HepG2 (cell line): ENCODE measurements around the gene TTC8. TPM values are rescaled to one million over a fixed set of nuclear protein-coding genes. Genes with fewer than 3 reads are reported as not detected.

Experiments used
- ATAC-seq: fragments of 200-7000 bp; cut with Tn5 transposase; 3 replicates; pipeline ENCODE4 v1.9.1; 2020; ENCODE audit warnings: mild to moderate bottlenecking, moderate library complexity
- BruUV-seq: library from RNA; stranded (reverse); fragments of 400-500 nt; replicated peaks from 2 replicates; lab custom pipeline; 2021; lab: Mats Ljungman, UMichigan
- CTCF ChIA-PET: fragments of 300-600 bp; formaldehyde crosslinking; extraction: SDS; loops from one replicate; lab custom pipeline; 2021; ENCODE audit warnings: low total read pairs, inconsistent platforms, low intra/inter-chr PET ratio; lab: Yijun Ruan, JAX
- POLR2A ChIA-PET: fragments of 350-600 bp; sonication (Branson Sonifier 250); formaldehyde crosslinking; loops from one replicate; lab custom pipeline; 2020; ENCODE audit warnings: antibody characterized with exemption, inconsistent platforms; lab: Yijun Ruan, JAX
- DNase-seq: peaks from one replicate; pipeline ENCODE4 v3.0.0-alpha.2; 2015; ENCODE audit warnings: low spot score
- FAIRE-seq: peaks from 3 replicates; lab custom pipeline; 2011; peaks lifted over from hg19 to GRCh38; lab: Jason Lieb, UNC
- H2AFZ ChIP-seq: one replicate; pipeline ENCODE4 v1.6.1; 2011; ENCODE audit warnings: low read length, inconsistent platforms
- H3K27ac ChIP-seq: fragments of 300-600 bp; 3 replicates; pipeline ENCODE4 v1.8.0; 2011; ENCODE audit warnings: mixed run types, mild to moderate bottlenecking, mixed read lengths, low read length, inconsistent platforms; ENCODE audit not compliant: insufficient read depth; ENCODE audit errors: extremely low read length
- H3K27me3 ChIP-seq, 2 experiments: fragments of 200-600 bp in 1 of 2; 2 replicates in 1 of 2; 3 replicates in 1 of 2; pipeline versions ENCODE4 v1.6.0 to v1.8.0; 2011; ENCODE audit warnings: low read length in 2 of 2, mild to moderate bottlenecking in 2 of 2, moderate library complexity in 2 of 2, inconsistent platforms in 1 of 2; ENCODE audit not compliant: insufficient read depth in 2 of 2, control insufficient read depth in 1 of 2
- H3K36me3 ChIP-seq, 2 experiments: fragments of 200-600 bp in 1 of 2; replicated peaks in 1 of 2; 2 replicates in 1 of 2; 3 replicates in 1 of 2; pipeline versions ENCODE4 v1.5.1 to v1.8.0; 2011; ENCODE audit warnings: low read length in 2 of 2, inconsistent platforms in 1 of 2; ENCODE audit not compliant: insufficient read depth in 2 of 2, control insufficient read depth in 1 of 2
- H3K4me1 ChIP-seq: 2 replicates; pipeline ENCODE4 v1.5.1; 2012; ENCODE audit warnings: low read length, inconsistent platforms; ENCODE audit not compliant: insufficient read depth
- H3K4me2 ChIP-seq: 2 replicates; pipeline ENCODE4 v1.6.0; 2011; ENCODE audit warnings: low read depth, low read length, inconsistent platforms
- H3K4me3 ChIP-seq, 3 experiments: fragments of 200-600 bp in 1 of 3; sonication (generic), shearing (Covaris generic) in 1 of 3; replicated peaks in 1 of 3; 2 replicates each; pipeline ENCODE4 v1.5.1; 2011 to 2016; ENCODE audit warnings: low read length in 3 of 3, inconsistent platforms in 2 of 3, low read depth in 2 of 3, mild to moderate bottlenecking in 2 of 3, control low read depth in 1 of 3, mixed read lengths in 1 of 3; ENCODE audit not compliant: insufficient read depth in 1 of 3
- H3K79me2 ChIP-seq: one replicate; pipeline ENCODE4 v1.6.1; 2011; ENCODE audit warnings: low read length, inconsistent platforms; ENCODE audit not compliant: insufficient read depth
- H3K9ac ChIP-seq: 2 replicates; pipeline ENCODE4 v1.6.0; 2011; ENCODE audit warnings: mild to moderate bottlenecking, low read depth, low read length, inconsistent platforms; ENCODE audit not compliant: insufficient read depth
- H3K9me3 ChIP-seq: 2 replicates; pipeline ENCODE4 v1.5.1; 2012; ENCODE audit warnings: mild to moderate bottlenecking, low read length
- H4K20me1 ChIP-seq: 2 replicates; pipeline ENCODE4 v1.6.0; 2011; ENCODE audit warnings: inconsistent platforms, mild to moderate bottlenecking, low read length, moderate library complexity; ENCODE audit not compliant: insufficient read depth
- GTF2F1 ChIP-seq: fragments of 150-350 bp; IDR thresholded peaks from 2 replicates; pipeline ENCODE4 v1.6.1; 2014; ENCODE audit warnings: low read length
- KLF16 ChIP-seq, 2 experiments: sonication (generic) in 1 of 2; formaldehyde crosslinking in 1 of 2; IDR thresholded peaks; 2 replicates each; pipeline versions ENCODE4 v1.6.1 to v1.8.0; 2016 to 2023; ENCODE audit warnings: missing genetic modification reagents in 2 of 2, missing compliant biosample characterization in 1 of 2
- NONO ChIP-seq, 2 experiments: fragments of 450-650 bp in 1 of 2; sonication (generic) in 1 of 2; formaldehyde crosslinking in 1 of 2; IDR thresholded peaks in 1 of 2; conservative IDR thresholded peaks in 1 of 2; 2 replicates each; pipeline versions ENCODE4 v1.6.1 to v1.8.0; 2017 to 2022; ENCODE audit warnings: mild to moderate bottlenecking in 1 of 2, missing genetic modification reagents in 1 of 2, moderate library complexity in 1 of 2
- ZBTB42 ChIP-seq: sonication (generic); formaldehyde crosslinking; IDR thresholded peaks from 2 replicates; pipeline ENCODE4 v1.5.0; 2020; ENCODE audit warnings: mild to moderate bottlenecking, missing genetic modification reagents
- ZNF205 ChIP-seq: IDR thresholded peaks from 2 replicates; pipeline ENCODE4 v1.6.1; 2018; ENCODE audit warnings: missing biosample characterization, missing genetic modification reagents
- ZNF44 ChIP-seq: sonication (generic); formaldehyde crosslinking; IDR thresholded peaks from 2 replicates; pipeline ENCODE4 v1.5.1; 2020; ENCODE audit warnings: mild to moderate bottlenecking, missing genetic modification reagents
- ZNF558 ChIP-seq: sonication (generic); formaldehyde crosslinking; IDR thresholded peaks from 2 replicates; pipeline ENCODE4 v1.9.0; 2022; ENCODE audit warnings: mild to moderate bottlenecking, missing genetic modification reagents, borderline replicate concordance
- ZNF674 ChIP-seq: sonication (generic); formaldehyde crosslinking; IDR thresholded peaks from 2 replicates; pipeline ENCODE4 v1.5.0; 2020; ENCODE audit warnings: low read depth, mild to moderate bottlenecking, missing genetic modification reagents
- ZSCAN30 ChIP-seq: sonication (generic); formaldehyde crosslinking; IDR thresholded peaks from 2 replicates; pipeline ENCODE4 v1.5.0; 2020; ENCODE audit warnings: mild to moderate bottlenecking, missing genetic modification reagents
- WGBS: methylation state at CpG from one replicate; pipeline ENCODE4 v1.1.6; 2017; ENCODE audit warnings: low lambda C conversion rate; 5-methylcytosine and 5-hydroxymethylcytosine counted together
- in situ Hi-C: cut with HindIII; loops from 2 replicates; pipeline ENCODE4 v1.10.0; 2017; ENCODE audit warnings: low pct_unique_long_range_greater_than_20kb; ENCODE audit not compliant: extremely low pct_ligation_motif_present
- intact Hi-C: fragments of 100-400 bp; cut with micrococcal nuclease; formaldehyde crosslinking; loops from one replicate; pipeline ENCODE4 v1.10.0; 2022; ENCODE audit not compliant: unreplicated experiment
- polyA plus RNA-seq, 8 experiments: library from polyadenylated mRNA; depleted of rRNA in 3 of 8; stranded (reverse) in 7 of 8; unstranded in 1 of 8; fragments of >200 nt; fragmentation: Illumina TruSeq in 4 of 8; extraction: Trizol in 4 of 8; gene quantifications; 2 replicates each; pipeline versions ENCODE4 v1.2.1 to v1.2.3, GENCODE V29; 2011 to 2016; ENCODE audit warnings: low read depth in 4 of 8, missing spikeins in 1 of 8, mixed read lengths in 1 of 8; ENCODE audit not compliant: insufficient read depth in 1 of 8
- total RNA-seq, 5 experiments: library from RNA; depleted of rRNA; stranded (reverse); fragments of >200 nt; fragmentation: Illumina TruSeq; extraction: Trizol; gene quantifications; 2 replicates each; pipeline ENCODE4 v1.2.3, GENCODE V29; 2016; ENCODE audit warnings: low read depth in 1 of 5
- TF ChIP-seq, protein P1 (sequence below): sonication (generic); formaldehyde crosslinking; IDR thresholded peaks from 2 replicates; pipeline ENCODE4 v1.9.0; 2021; ENCODE audit warnings: missing genetic modification reagents, mild to moderate bottlenecking, borderline replicate concordance
- TF ChIP-seq, protein P2 (sequence below): sonication (generic); formaldehyde crosslinking; IDR thresholded peaks from 2 replicates; pipeline ENCODE4 v1.4.0; 2020; ENCODE audit warnings: low read depth, missing genetic modification reagents
- TF ChIP-seq, protein P3 (sequence below): sonication (generic); formaldehyde crosslinking; IDR thresholded peaks from 2 replicates; pipeline ENCODE4 v1.8.0; 2022; ENCODE audit warnings: missing genetic modification reagents, mild to moderate bottlenecking, moderate library complexity, borderline replicate concordance

The TTC8 gene
- total and polyA plus RNA-seq, 2 of the 13 experiments (the other 11 are each of a cell fraction or from before 2014, with no cell fraction given): 13.8 to 15.2 TPM

DNA sequence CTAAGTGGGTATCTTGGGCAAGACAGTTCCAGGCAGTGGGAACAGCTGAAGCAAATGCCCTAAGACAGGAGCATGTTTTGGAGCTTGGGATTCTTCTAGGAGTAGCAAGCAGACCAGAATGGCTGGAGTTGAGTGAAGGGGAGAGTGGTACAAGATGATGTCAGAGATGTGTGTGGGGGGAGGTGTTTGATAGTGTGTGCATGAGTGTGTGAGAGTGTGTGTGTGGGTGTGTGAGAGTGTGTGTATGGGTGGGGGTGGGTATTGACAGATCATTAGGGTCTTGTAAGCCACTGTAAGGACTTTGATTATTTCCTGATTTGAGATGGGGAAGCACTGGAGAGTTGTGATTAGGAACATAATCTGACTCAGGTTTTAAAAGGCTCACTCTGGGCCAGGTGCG lies 78.4 kb downstream of the TTC8 start (continued):
- TF ChIP-seq, protein P1, sequence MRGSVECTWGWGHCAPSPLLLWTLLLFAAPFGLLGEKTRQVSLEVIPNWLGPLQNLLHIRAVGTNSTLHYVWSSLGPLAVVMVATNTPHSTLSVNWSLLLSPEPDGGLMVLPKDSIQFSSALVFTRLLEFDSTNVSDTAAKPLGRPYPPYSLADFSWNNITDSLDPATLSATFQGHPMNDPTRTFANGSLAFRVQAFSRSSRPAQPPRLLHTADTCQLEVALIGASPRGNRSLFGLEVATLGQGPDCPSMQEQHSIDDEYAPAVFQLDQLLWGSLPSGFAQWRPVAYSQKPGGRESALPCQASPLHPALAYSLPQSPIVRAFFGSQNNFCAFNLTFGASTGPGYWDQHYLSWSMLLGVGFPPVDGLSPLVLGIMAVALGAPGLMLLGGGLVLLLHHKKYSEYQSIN (CRISPR knock-in tag): no peak
- TF ChIP-seq ZNF205 (CRISPR knock-in tag): no peak

DNA sequence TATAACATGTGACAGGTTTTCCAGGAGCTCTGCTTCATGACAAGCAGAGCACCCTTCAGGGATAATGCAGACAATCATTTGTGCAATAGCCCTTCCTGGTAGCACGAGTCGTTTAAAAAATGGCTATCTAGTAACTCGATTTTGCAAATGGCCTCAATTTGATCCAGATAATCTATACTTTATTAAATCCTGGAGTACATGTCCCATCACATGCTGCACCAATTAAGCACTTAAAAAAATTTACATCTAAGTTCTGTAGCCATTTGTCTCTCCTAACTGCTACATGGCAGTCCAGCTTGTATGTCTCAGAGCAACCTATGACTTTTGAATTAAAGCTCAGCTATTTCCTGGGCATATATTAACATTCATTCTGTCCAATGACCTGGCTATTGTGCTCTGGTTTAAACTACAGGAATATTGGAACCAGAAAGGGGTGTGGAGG lies 79.8 kb downstream of the TTC8 start:
- no TSS peak for BruUV-seq
- POLR2A ChIA-PET: no interaction called here
- no peaks in the 10 kb centered on the region for H4K20me1 ChIP-seq

More for the DNA sequence above, 79.8 kb downstream of the TTC8 start:
- intact Hi-C loops: no loop called here
- Histone ChIP-seq H3K4me1 (no peaks in the 10 kb centered on the region), H3K9ac (no peak overlapping the region), H2AFZ (no peak overlapping the region), H3K79me2 (no peaks in the 10 kb centered on the region), H3K27me3 (peaks cover 1 to 7% of the 10 kb centered on the region in 2 experiments; a peak in 2 of 5 replicates)
- in situ Hi-C loops: no loop called here
- FAIRE-seq (no peak), ATAC-seq (no peak)
- TF ChIP-seq ZSCAN30 (no peak), ZBTB42 (CRISPR knock-in tag) (no peak), ZNF44 (CRISPR knock-in tag) (no peak), ZNF674 (CRISPR knock-in tag) (no peak), KLF16 (CRISPR knock-in tag; IDR thresholded peaks at IDR 0.05) (no peak), ZNF558 (CRISPR knock-in tag) (no peak), GTF2F1 (no peak), NONO (IDR thresholded peaks at IDR 0.05) (no peak), NONO (CRISPR knock-in tag; conservative IDR thresholded peaks at IDR 0.05) (no peak)
- TF ChIP-seq, protein P2, sequence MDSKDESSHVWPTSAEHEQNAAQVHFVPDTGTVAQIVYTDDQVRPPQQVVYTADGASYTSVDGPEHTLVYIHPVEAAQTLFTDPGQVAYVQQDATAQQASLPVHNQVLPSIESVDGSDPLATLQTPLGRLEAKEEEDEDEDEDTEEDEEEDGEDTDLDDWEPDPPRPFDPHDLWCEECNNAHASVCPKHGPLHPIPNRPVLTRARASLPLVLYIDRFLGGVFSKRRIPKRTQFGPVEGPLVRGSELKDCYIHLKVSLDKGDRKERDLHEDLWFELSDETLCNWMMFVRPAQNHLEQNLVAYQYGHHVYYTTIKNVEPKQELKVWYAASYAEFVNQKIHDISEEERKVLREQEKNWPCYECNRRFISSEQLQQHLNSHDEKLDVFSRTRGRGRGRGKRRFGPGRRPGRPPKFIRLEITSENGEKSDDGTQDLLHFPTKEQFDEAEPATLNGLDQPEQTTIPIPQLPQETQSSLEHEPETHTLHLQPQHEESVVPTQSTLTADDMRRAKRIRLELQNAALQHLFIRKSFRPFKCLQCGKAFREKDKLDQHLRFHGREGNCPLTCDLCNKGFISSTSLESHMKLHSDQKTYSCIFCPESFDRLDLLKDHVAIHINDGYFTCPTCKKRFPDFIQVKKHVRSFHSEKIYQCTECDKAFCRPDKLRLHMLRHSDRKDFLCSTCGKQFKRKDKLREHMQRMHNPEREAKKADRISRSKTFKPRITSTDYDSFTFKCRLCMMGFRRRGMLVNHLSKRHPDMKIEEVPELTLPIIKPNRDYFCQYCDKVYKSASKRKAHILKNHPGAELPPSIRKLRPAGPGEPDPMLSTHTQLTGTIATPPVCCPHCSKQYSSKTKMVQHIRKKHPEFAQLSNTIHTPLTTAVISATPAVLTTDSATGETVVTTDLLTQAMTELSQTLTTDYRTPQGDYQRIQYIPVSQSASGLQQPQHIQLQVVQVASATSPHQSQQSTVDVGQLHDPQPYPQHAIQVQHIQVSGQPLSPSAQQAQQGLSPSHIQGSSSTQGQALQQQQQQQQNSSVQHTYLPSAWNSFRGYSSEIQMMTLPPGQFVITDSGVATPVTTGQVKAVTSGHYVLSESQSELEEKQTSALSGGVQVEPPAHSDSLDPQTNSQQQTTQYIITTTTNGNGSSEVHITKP (CRISPR knock-in tag): no peak
- TF ChIP-seq, protein P3, sequence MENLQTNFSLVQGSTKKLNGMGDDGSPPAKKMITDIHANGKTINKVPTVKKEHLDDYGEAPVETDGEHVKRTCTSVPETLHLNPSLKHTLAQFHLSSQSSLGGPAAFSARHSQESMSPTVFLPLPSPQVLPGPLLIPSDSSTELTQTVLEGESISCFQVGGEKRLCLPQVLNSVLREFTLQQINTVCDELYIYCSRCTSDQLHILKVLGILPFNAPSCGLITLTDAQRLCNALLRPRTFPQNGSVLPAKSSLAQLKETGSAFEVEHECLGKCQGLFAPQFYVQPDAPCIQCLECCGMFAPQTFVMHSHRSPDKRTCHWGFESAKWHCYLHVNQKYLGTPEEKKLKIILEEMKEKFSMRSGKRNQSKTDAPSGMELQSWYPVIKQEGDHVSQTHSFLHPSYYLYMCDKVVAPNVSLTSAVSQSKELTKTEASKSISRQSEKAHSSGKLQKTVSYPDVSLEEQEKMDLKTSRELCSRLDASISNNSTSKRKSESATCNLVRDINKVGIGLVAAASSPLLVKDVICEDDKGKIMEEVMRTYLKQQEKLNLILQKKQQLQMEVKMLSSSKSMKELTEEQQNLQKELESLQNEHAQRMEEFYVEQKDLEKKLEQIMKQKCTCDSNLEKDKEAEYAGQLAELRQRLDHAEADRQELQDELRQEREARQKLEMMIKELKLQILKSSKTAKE (CRISPR knock-in tag): no peak
- TF ChIP-seq, all 625 proteins: peak for 0
- Histone ChIP-seq H3K4me3 (no peak overlapping the region), H3K9me3 (no peaks in the 10 kb centered on the region; the same call in 1 of the 2 replicates), H3K27ac (no peak overlapping the region), H3K36me3 (no peaks in the 10 kb centered on the region), H3K4me2 (no peak overlapping the region)
- no peak for DNase-seq
- 6% methylated on average over 3 of the region's 3 CpGs for WGBS
- CTCF ChIA-PET: no interaction called here
